HFFc6 (cell line): ENCODE results near the gene AARSD1. TPM values are rescaled to one million over a fixed set of nuclear protein-coding genes. Genes with fewer than 3 reads are reported as not detected.
A peak's percentile ranks its signal among the peaks of the same experiment; 100 is the strongest.
"Not testable (repeated sequence)": the region's sequence is repeated elsewhere in the genome, so short reads cannot be mapped to it uniquely, and the experiment has no call there.

Experiments
- DNase-seq: peaks from one replicate; pipeline ENCODE4 v3.0.0-alpha.2; 2018
- H3K27ac Mint-ChIP-seq: 2 replicates; pipeline ENCODE4 v1.8.0; 2020; ENCODE audit warnings: mild to moderate bottlenecking, mixed read lengths
- H3K27me3 Mint-ChIP-seq: 2 replicates; pipeline ENCODE4 v1.8.0; 2021; ENCODE audit warnings: mild to moderate bottlenecking, moderate library complexity, mixed read lengths; ENCODE audit not compliant: insufficient read depth
- H3K36me3 Mint-ChIP-seq: 2 replicates; pipeline ENCODE4 v1.8.0; 2021; ENCODE audit warnings: low read depth, mixed read lengths
- H3K4me1 Mint-ChIP-seq: 2 replicates; pipeline ENCODE4 v1.8.0; 2020; ENCODE audit warnings: low read depth, mixed read lengths
- H3K4me3 Mint-ChIP-seq: 2 replicates; pipeline ENCODE4 v1.8.0; 2020; ENCODE audit warnings: mild to moderate bottlenecking, moderate library complexity, mixed read lengths
- H3K9me3 Mint-ChIP-seq: 2 replicates; pipeline ENCODE4 v1.8.0; 2020; ENCODE audit warnings: mild to moderate bottlenecking, mixed read lengths
- CTCF ChIP-seq: fragments of 200-600 bp; sonication (generic); IDR thresholded peaks from 2 replicates; pipeline ENCODE4 v1.5.0; 2021; ENCODE audit warnings: antibody characterized with exemption, mild to moderate bottlenecking
- total RNA-seq, 6 experiments: library from RNA; stranded (reverse); fragmentation: NEBNext Ultra II Directional; extraction: Animal tissue kit (Norgen Biotek cat#: 25700); gene quantifications; 2 replicates in 1 of 6; 3 replicates in 5 of 6; pipeline ENCODE4 v1.2.3, GENCODE V29; 2021

AARSD1 gene
- total RNA-seq, 6 experiments from 2014 or later, result 42.5 to 54.5 (median 47.1) TPM

GRCh38 chr17:43006639-43007551 is 42.6 kb upstream of the AARSD1 start, which contains the start of gene IFI35:
Gene IFI35, plus strand, starts transcription at chr17:43006784. Its CDS starts 164 bp downstream, at chr17:43006948.
- no peaks in the 10 kb centered on the region for H3K9me3 Mint-ChIP-seq
- peak; percentile 64 for TF ChIP-seq CTCF
- DNase-seq, result peak; percentile 80
- peak within 1 kb of the TSS; percentile 99 for H3K4me3 Mint-ChIP-seq
- peaks cover 4% of the 10 kb centered on the region for H3K27me3 Mint-ChIP-seq
- peak within 1 kb of the TSS; percentile 99 for H3K27ac Mint-ChIP-seq
- H3K36me3 Mint-ChIP-seq, result peaks cover 26% of the 10 kb centered on the region
- H3K4me1 Mint-ChIP-seq, result peaks cover 46% of the 10 kb centered on the region

- Mint-ChIP-seq H3K27ac (peak overlapping the region; percentile 73), H3K4me1 (peaks cover 53% of the 10 kb centered on the region), H3K4me3 (no peak overlapping the region; the same call in 1 of the 2 replicates), H3K36me3 (peaks cover 43% of the 10 kb centered on the region), H3K27me3 (peaks cover 4% of the 10 kb centered on the region; the same call in 1 of the 2 replicates), H3K9me3 (no peaks in the 10 kb centered on the region)
- TF ChIP-seq CTCF, result peak; percentile 27; the same call in 1 of the 2 replicates
- DNase-seq, result no peak
Observed at GRCh38 chr17:43003542-43004172, 39.4 kb upstream of the AARSD1 start.

- H3K27me3 Mint-ChIP-seq, H3K9me3 Mint-ChIP-seq, DNase-seq: not testable (repeated sequence)
- H3K4me1 Mint-ChIP-seq, result peaks cover 54% of the 10 kb centered on the region
- H3K27ac Mint-ChIP-seq, result peak overlapping the region; percentile 49
- peaks cover 47% of the 10 kb centered on the region for H3K36me3 Mint-ChIP-seq
- H3K4me3 Mint-ChIP-seq, result peak overlapping the region; percentile 32; the same call in 1 of the 2 replicates
Observed at GRCh38 chr17:43000894-43001293, 36.6 kb upstream of the AARSD1 start.

- H3K4me1 Mint-ChIP-seq, result peaks cover 46% of the 10 kb centered on the region
- no peaks in the 10 kb centered on the region for H3K9me3 Mint-ChIP-seq
- TF ChIP-seq CTCF, result no peak
- peak overlapping the region; percentile 100 for H3K27ac Mint-ChIP-seq
- peak overlapping the region; percentile 99 for H3K4me3 Mint-ChIP-seq
- H3K27me3 Mint-ChIP-seq, result no peaks in the 10 kb centered on the region; the same call in 1 of the 2 replicates
- peaks cover 52% of the 10 kb centered on the region for H3K36me3 Mint-ChIP-seq
- DNase-seq, result no peak
Observed at GRCh38 chr17:42999003-42999525, 34.8 kb upstream of the AARSD1 start.

GRCh38 chr17:42997984-42998938 is 34.0 kb upstream of the AARSD1 start, which contains the start of gene RPL27:
Gene RPL27, plus strand, starts transcription at chr17:42998419. Its CDS starts 332 bp downstream, at chr17:42998751.
- H3K36me3 Mint-ChIP-seq, result peaks cover 46% of the 10 kb centered on the region
- peak; percentile 100 for DNase-seq
- peak within 1 kb of the TSS; percentile 100 for H3K27ac Mint-ChIP-seq
- peaks cover 38% of the 10 kb centered on the region for H3K4me1 Mint-ChIP-seq
- TF ChIP-seq CTCF, result peak; percentile 89
- peak within 1 kb of the TSS; percentile 99 for H3K4me3 Mint-ChIP-seq
- no peaks in the 10 kb centered on the region; the same call in 1 of the 2 replicates for H3K27me3 Mint-ChIP-seq
- no peaks in the 10 kb centered on the region for H3K9me3 Mint-ChIP-seq
